K562 (cell line): ENCODE results near the gene ARID3C. TPM values are rescaled to one million over a fixed set of nuclear protein-coding genes. Genes with fewer than 3 reads are reported as not detected.

Source experiments
- ATAC-seq: fragments of 200-7000 bp; cut with Tn5 transposase; 3 replicates; pipeline ENCODE4 v1.9.1; 2020; ENCODE audit warnings: moderate library complexity
- BruUV-seq: library from RNA; stranded (reverse); fragments of 400-500 nt; replicated peaks from 2 replicates; lab custom pipeline; 2021; lab: Mats Ljungman, UMichigan
- CTCF ChIA-PET: fragments of 300-600 bp; formaldehyde crosslinking; extraction: SDS; loops from one replicate; lab custom pipeline; 2021; ENCODE audit warnings: low intra/inter-chr PET ratio; lab: Yijun Ruan, JAX
- POLR2A ChIA-PET: fragments of 300-600, 350-650 bp; sonication (Branson Sonifier 250); formaldehyde crosslinking; extraction: SDS; loops from one replicate; lab custom pipeline; 2021; ENCODE audit warnings: antibody characterized with exemption, inconsistent platforms; lab: Yijun Ruan, JAX
- DNase-seq, 4 experiments: peaks; one replicate each; pipeline versions ENCODE4 v3.0.0 to v3.0.0-alpha.2; 2011 to 2018; ENCODE audit warnings: low spot score in 3 of 4, mixed read lengths in 3 of 4; ENCODE audit errors: extremely low read depth in 1 of 4
- FAIRE-seq: peaks from 2 replicates; lab custom pipeline; 2011; peaks lifted over from hg19 to GRCh38; lab: Jason Lieb, UNC
- H2AFZ ChIP-seq: 2 replicates; pipeline ENCODE4 v1.6.0; 2011; ENCODE audit warnings: low read depth, low read length, control low read depth, inconsistent platforms
- H3K27ac ChIP-seq: fragments of 200-600 bp; 3 replicates; pipeline ENCODE4 v1.8.0; 2011; ENCODE audit warnings: low read depth, mild to moderate bottlenecking, control low read depth, inconsistent platforms, low read length, moderate library complexity, mixed read lengths; ENCODE audit errors: extremely low read depth
- H3K27me3 ChIP-seq, 2 experiments: fragments of 300-600 bp in 1 of 2; 2 replicates in 1 of 2; 3 replicates in 1 of 2; pipeline versions ENCODE4 v1.6.0 to v1.8.0; 2011; ENCODE audit warnings: inconsistent platforms in 2 of 2, low read length in 2 of 2, mild to moderate bottlenecking in 1 of 2, mixed read lengths in 1 of 2, moderate library complexity in 1 of 2; ENCODE audit not compliant: control insufficient read depth in 2 of 2, insufficient read depth in 2 of 2
- H3K36me3 ChIP-seq: fragments of 300-600 bp; 3 replicates; pipeline ENCODE4 v1.8.0; 2011; ENCODE audit warnings: mild to moderate bottlenecking, low read length, inconsistent platforms; ENCODE audit not compliant: control insufficient read depth, insufficient read depth
- H3K4me1 ChIP-seq, 2 experiments: fragments of 200-600 bp in 1 of 2; replicated peaks in 1 of 2; 2 replicates in 1 of 2; 3 replicates in 1 of 2; pipeline versions ENCODE4 v1.5.1 to v1.8.0; 2011; ENCODE audit warnings: inconsistent platforms in 2 of 2, low read length in 2 of 2, mild to moderate bottlenecking in 1 of 2, mixed read lengths in 1 of 2, moderate library complexity in 1 of 2; ENCODE audit not compliant: control insufficient read depth in 2 of 2, insufficient read depth in 2 of 2
- H3K4me2 ChIP-seq: 2 replicates; pipeline ENCODE4 v1.6.1; 2011; ENCODE audit warnings: low read length, control low read depth, inconsistent platforms, mixed read lengths; ENCODE audit not compliant: insufficient read depth
- H3K4me3 ChIP-seq: fragments of 200-600 bp; sonication (generic), shearing (Covaris generic); 2 replicates; pipeline ENCODE4 v1.5.1; 2016; ENCODE audit warnings: control low read depth, inconsistent platforms
- H3K79me2 ChIP-seq: fragments of 200-600 bp; 3 replicates; pipeline ENCODE4 v1.8.0; 2011; ENCODE audit warnings: low read length, inconsistent platforms; ENCODE audit not compliant: control insufficient read depth, insufficient read depth
- H3K9ac ChIP-seq, 2 experiments: 2 replicates each; pipeline versions ENCODE4 v1.6.0 to v1.6.1; 2011; ENCODE audit warnings: low read depth in 2 of 2, low read length in 2 of 2, control low read depth in 1 of 2, inconsistent platforms in 1 of 2, mild to moderate bottlenecking in 1 of 2, mixed read lengths in 1 of 2; ENCODE audit not compliant: insufficient read depth in 1 of 2
- H3K9me1 ChIP-seq: one replicate; pipeline ENCODE4 v1.6.0; 2011; ENCODE audit warnings: inconsistent platforms, mild to moderate bottlenecking, low read length, moderate library complexity; ENCODE audit not compliant: control insufficient read depth, insufficient read depth
- H3K9me3 ChIP-seq: replicated peaks from 2 replicates; pipeline ENCODE4 v1.5.1; 2011; ENCODE audit warnings: low read depth, low read length, inconsistent platforms; ENCODE audit not compliant: control insufficient read depth, insufficient read depth
- H4K20me1 ChIP-seq: replicated peaks from 2 replicates; pipeline ENCODE4 v1.6.1; 2011; ENCODE audit warnings: low read length, inconsistent platforms, mixed read lengths; ENCODE audit not compliant: control insufficient read depth, insufficient read depth
- FOXJ2 ChIP-seq: fragments of 200-800 bp; sonication (Bioruptor generic); IDR thresholded peaks from 2 replicates; pipeline ENCODE4 v1.6.1; 2016; ENCODE audit warnings: missing genetic modification characterization, missing compliant biosample characterization
- GABPA ChIP-seq: fragments of 200-800 bp; sonication (Bioruptor generic); conservative IDR thresholded peaks from 2 replicates; pipeline ENCODE4 v1.6.1; 2016; ENCODE audit warnings: low read depth, missing genetic modification characterization, missing compliant biosample characterization
- HDAC8 ChIP-seq: fragments of 450-650 bp; IDR thresholded peaks from 2 replicates; pipeline ENCODE4 v1.6.1; 2016; ENCODE audit warnings: mild to moderate bottlenecking, missing genetic modification characterization, moderate library complexity, missing compliant biosample characterization
- HES1 ChIP-seq: fragments of 450-650 bp; IDR thresholded peaks from 2 replicates; pipeline ENCODE4 v1.6.1; 2016; ENCODE audit warnings: low read depth, mild to moderate bottlenecking, moderate library complexity
- KHSRP ChIP-seq: fragments of 450-650 bp; IDR thresholded peaks from 2 replicates; pipeline ENCODE4 v1.6.1; 2017
- SFPQ ChIP-seq: fragments of 200-400 bp; formaldehyde crosslinking; IDR thresholded peaks from 2 replicates; pipeline ENCODE4 v1.6.1; 2017; ENCODE audit warnings: mild to moderate bottlenecking, low read depth, low read length, moderate library complexity
- SLC30A9 ChIP-seq: fragments of 250-450 bp; sonication (Bioruptor Pico); IDR thresholded peaks from 2 replicates; pipeline ENCODE4 v1.8.0; 2022; ENCODE audit warnings: mild to moderate bottlenecking, moderate library complexity
- ZNF41 ChIP-seq: fragments of 250-450 bp; sonication (Bioruptor Pico); conservative IDR thresholded peaks from 2 replicates; pipeline ENCODE4 v1.4.0; 2020; ENCODE audit warnings: mild to moderate bottlenecking
- ZNF668 ChIP-seq: fragments of 250-450 bp; sonication (Bioruptor Pico); IDR thresholded peaks from 2 replicates; pipeline ENCODE4 v1.8.0; 2022; ENCODE audit warnings: mild to moderate bottlenecking, inconsistent platforms
- WGBS: fragments of 100-300 bp; shearing (Covaris generic); methylation state at CpG from one replicate; pipeline ENCODE4 v1.1.6; 2016; ENCODE audit warnings: low coverage, mixed read lengths; ENCODE audit not compliant: insufficient coverage; ENCODE audit errors: missing lambda C conversion rate; 5-methylcytosine and 5-hydroxymethylcytosine counted together
- in situ Hi-C: fragments of 300-500 bp; cut with MboI; formaldehyde crosslinking; loops from 4 replicates; pipeline ENCODE4 v1.15.0; 2018; ENCODE audit warnings: inconsistent platforms, mixed read lengths
- intact Hi-C: fragments of 100-400 bp; cut with micrococcal nuclease; formaldehyde crosslinking; loops from 2 replicates; pipeline ENCODE4 v1.14.2; 2022
- polyA plus RNA-seq, 8 experiments: library from polyadenylated mRNA; depleted of rRNA in 4 of 8; stranded (reverse) in 5 of 8; unstranded in 3 of 8; fragments of >200 nt; fragmentation: Nextera tagmentation in 2 of 8; fragmentation: Illumina TruSeq in 1 of 8; extraction: Ambion mirVana in 2 of 8; extraction: Trizol in 1 of 8; gene quantifications; 2 replicates each; pipeline versions ENCODE4 v1.2.1 to v1.2.3, GENCODE V29; 2011 to 2014; ENCODE audit warnings: inconsistent platforms in 1 of 8, missing spikeins in 1 of 8
- total RNA-seq, 7 experiments: library from RNA; depleted of rRNA in 6 of 7; stranded (reverse); fragments of >200 nt in 6 of 7; fragmentation: Illumina TruSeq in 2 of 7; extraction: Trizol in 2 of 7; gene quantifications; 2 replicates each; pipeline versions ENCODE4 v1.2.1 to v1.2.3, GENCODE V29; 2011 to 2021; ENCODE audit warnings: low replicate concordance in 1 of 7

Gene ARID3C
- total and polyA plus RNA-seq, 9 of the 15 experiments (the other 6 are each of a cell fraction or from before 2014, with no cell fraction given), result not detected

GRCh38 chr9:34659592-34660253 lies 30.9 kb upstream of the ARID3C start:
- 78% methylated on average over 8 of the region's 8 CpGs for WGBS
- no peaks in the 10 kb centered on the region for H4K20me1 ChIP-seq
- no peak for FAIRE-seq

More at GRCh38 chr9:34659592-34660253, 30.9 kb upstream of the ARID3C start:
- Histone ChIP-seq H3K27ac (no peak overlapping the region), H2AFZ (no peak overlapping the region), H3K4me3 (no peak overlapping the region), H3K27me3 (no peaks in the 10 kb centered on the region), H3K36me3 (no peaks in the 10 kb centered on the region), H3K79me2 (no peaks in the 10 kb centered on the region), H3K9me3 (no peaks in the 10 kb centered on the region), H3K9ac (no peak overlapping the region), H3K4me1 (peaks cover 14 to 17% of the 10 kb centered on the region in 2 experiments), H3K4me2 (no peak overlapping the region), H3K9me1 (peaks cover 2% of the 10 kb centered on the region)
- intact Hi-C loops, result no loop called here
- TF ChIP-seq SFPQ (no peak), KHSRP (no peak), ZNF41 (CRISPR knock-in tag) (no peak), SLC30A9 (CRISPR knock-in tag) (no peak), HDAC8 (tag) (no peak), HES1 (no peak), GABPA (tag) (no peak), ZNF668 (no peak), FOXJ2 (tag) (no peak)
- BruUV-seq, result no TSS peak
- DNase-seq, result no peak
- ChIA-PET CTCF (no interaction called here), POLR2A (interaction anchor here (0.6 to 2.8 kb wide), 2 partner anchors 8 to 24 kb away, joined by 3 to 13 read pairs; partner anchors contain the start of gene IL11RA)
- in situ Hi-C loops, result no loop called here
- ATAC-seq, result no peak
